ENCODE measurements around the gene LMO7. TPM values are rescaled to one million over a fixed set of nuclear protein-coding genes. Genes with fewer than 3 reads are reported as not detected.

The LMO7 gene
- total and polyA plus RNA-seq, 2 of the 4 experiments (the other 2 are of a cell fraction): 266 to 367 TPM

- no peak overlapping the region for H2BK120ac ChIP-seq (ENCODE audit: low read depth, low read length)
- H3K4me2 ChIP-seq (ENCODE audit: low read depth, low read length): no peak overlapping the region
- intact Hi-C loops (cut with micrococcal nuclease): no loop called here
- ATAC-seq (ENCODE audit: low read depth) (no peak), DNase-seq (no peak)
- H3K4ac ChIP-seq (ENCODE audit: low read depth, low read length): no peak overlapping the region
- no peak overlapping the region; the same call in 1 of the 2 replicates for H3K23ac ChIP-seq (ENCODE audit: low read depth, low read length)
- H2BK15ac ChIP-seq (ENCODE audit: low read depth, low read length): no peak overlapping the region
- peaks cover 13% of the 10 kb centered on the region for H3K9me1 ChIP-seq (ENCODE audit: insufficient read depth, low read length)
- no peak overlapping the region for H2AK5ac ChIP-seq (ENCODE audit: low read depth, low read length)
- dilution Hi-C loops (cut with HindIII; ENCODE audit: low sequenced_read_pairs, unreplicated experiment): no loop called here
- H2AFZ ChIP-seq (replicated peaks; ENCODE audit: low read length, poor library complexity): no peak overlapping the region
- 100% methylated on average over 1 of the region's 4 CpGs; no CpG with 5 or more reads in 1 of the 2 experiments for WGBS, 2 experiments (ENCODE audit: extremely low coverage in 2 of 2, insufficient read length in 1 of 2)
- H3K4me1 ChIP-seq (ENCODE audit: control insufficient read depth, insufficient read depth, low read length): no peaks in the 10 kb centered on the region; the same call in 1 of the 2 replicates
- in situ Hi-C loops (cut with MboI; ENCODE audit: low sequenced_read_pairs): no loop called here
- H3K18ac ChIP-seq (ENCODE audit: low read depth, low read length): no peak overlapping the region
- no peak overlapping the region for H2BK5ac ChIP-seq (ENCODE audit: low read depth, low read length, poor library complexity, severe bottlenecking)
- no peaks in the 10 kb centered on the region for H3K9me3 ChIP-seq (ENCODE audit: control insufficient read depth, insufficient read depth, low read length)
- peaks cover 31% of the 10 kb centered on the region; the same call in 1 of the 2 replicates for H4K20me1 ChIP-seq (ENCODE audit: insufficient read depth, low read length)
- BruUV-seq (replicated peaks): no TSS peak
- no peak overlapping the region for H2BK20ac ChIP-seq (ENCODE audit: low read depth, low read length)
- H4K5ac ChIP-seq (ENCODE audit: low read depth, low read length): no peak overlapping the region
- no peak overlapping the region for H3K56ac ChIP-seq (ENCODE audit: extremely low read depth, insufficient read depth, low read length)
- no peak overlapping the region for H4K8ac ChIP-seq (ENCODE audit: low read depth in 2 of 2, low read length in 2 of 2)
- no peak overlapping the region for H2AK9ac ChIP-seq (replicated peaks; ENCODE audit: low read depth, low read length, poor library complexity)
- no peaks in the 10 kb centered on the region for H3K27me3 ChIP-seq (ENCODE audit: control insufficient read depth, insufficient read depth, low read length)
- peaks cover 45% of the 10 kb centered on the region for H3K36me3 ChIP-seq (ENCODE audit: control insufficient read depth, insufficient read depth, low read length)
- ChIA-PET POLR2A (ENCODE audit: unreplicated experiment) (no interaction called here), CTCF (interaction anchor here (0.6 kb wide), 1 partner anchor 56 kb away, joined by 4 read pairs; no protein-coding TSS in a partner anchor)
- H3K79me1 ChIP-seq (ENCODE audit: low read depth in 1 of 2, low read length in 2 of 2): peaks cover 27 to 62% of the 10 kb centered on the region in 2 experiments
- no peak overlapping the region for H3K27ac ChIP-seq (ENCODE audit: insufficient read depth, low read length)
- no peak overlapping the region for H3K4me3 ChIP-seq (ENCODE audit: insufficient read depth, low read depth, low read length)
- no peak overlapping the region for H3K9ac ChIP-seq (ENCODE audit: low read depth, low read length)
- TF ChIP-seq RAD21 (IDR thresholded peaks at IDR 0.05; ENCODE audit: low read length) (no peak), NFE2L2 (IDR thresholded peaks at IDR 0.05; ENCODE audit: low read depth, low read length) (no peak), RFX5 (IDR thresholded peaks at IDR 0.05; ENCODE audit: low read depth, low read length) (no peak)
- H4K91ac ChIP-seq (ENCODE audit: insufficient read depth, low read depth, low read length): no peak overlapping the region
- no peak overlapping the region for H3K14ac ChIP-seq (replicated peaks; ENCODE audit: low read depth, low read length)
Observed at GRCh38 chr13:75855847-75856246, 219.7 kb downstream of the LMO7 start.
